Coronary artery (tissue), 2 donors: ENCODE data around the gene SLC5A9.

Experiments
- DNase-seq: peaks from one replicate; pipeline ENCODE4 v3.0.0-alpha.2; 2017; ENCODE audit warnings: low spot score
- H3K27ac ChIP-seq, 2 donors: fragments of 200-600 bp; sonication (generic); one replicate each; pipeline ENCODE4 v1.5.1; 2016 to 2019
- H3K4me3 ChIP-seq: fragments of 200-600 bp; sonication (generic); 2 replicates; pipeline ENCODE4 v1.5.1; 2016; ENCODE audit warnings: mild to moderate bottlenecking, moderate library complexity
- TF ChIP-seq, protein P1 (sequence below): fragments of 200-600 bp; sonication (generic); IDR thresholded peaks from one replicate; pipeline ENCODE4 v1.5.1; 2019; ENCODE audit warnings: antibody characterized with exemption

Gene SLC5A9

DNA sequence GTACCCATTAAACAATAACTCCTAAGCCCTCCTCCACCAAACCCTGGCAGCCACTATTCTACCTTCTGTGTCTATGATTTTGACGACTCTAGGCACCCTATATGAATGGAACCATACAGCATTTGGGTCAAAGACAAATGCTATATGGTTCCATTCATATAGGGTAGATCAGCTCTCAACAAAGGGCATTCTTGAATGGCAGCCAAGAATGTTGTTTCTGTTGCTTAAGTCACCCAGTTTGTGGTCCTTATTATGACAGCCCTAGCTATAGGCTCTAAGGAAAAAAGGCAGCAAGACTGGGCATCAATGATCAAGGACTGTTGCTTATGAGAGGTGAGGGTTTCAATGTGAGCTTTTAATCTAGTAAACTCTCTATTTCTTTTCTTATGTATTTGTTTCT lies 4.7 kb upstream of the SLC5A9 start:
- TF ChIP-seq, protein P1, sequence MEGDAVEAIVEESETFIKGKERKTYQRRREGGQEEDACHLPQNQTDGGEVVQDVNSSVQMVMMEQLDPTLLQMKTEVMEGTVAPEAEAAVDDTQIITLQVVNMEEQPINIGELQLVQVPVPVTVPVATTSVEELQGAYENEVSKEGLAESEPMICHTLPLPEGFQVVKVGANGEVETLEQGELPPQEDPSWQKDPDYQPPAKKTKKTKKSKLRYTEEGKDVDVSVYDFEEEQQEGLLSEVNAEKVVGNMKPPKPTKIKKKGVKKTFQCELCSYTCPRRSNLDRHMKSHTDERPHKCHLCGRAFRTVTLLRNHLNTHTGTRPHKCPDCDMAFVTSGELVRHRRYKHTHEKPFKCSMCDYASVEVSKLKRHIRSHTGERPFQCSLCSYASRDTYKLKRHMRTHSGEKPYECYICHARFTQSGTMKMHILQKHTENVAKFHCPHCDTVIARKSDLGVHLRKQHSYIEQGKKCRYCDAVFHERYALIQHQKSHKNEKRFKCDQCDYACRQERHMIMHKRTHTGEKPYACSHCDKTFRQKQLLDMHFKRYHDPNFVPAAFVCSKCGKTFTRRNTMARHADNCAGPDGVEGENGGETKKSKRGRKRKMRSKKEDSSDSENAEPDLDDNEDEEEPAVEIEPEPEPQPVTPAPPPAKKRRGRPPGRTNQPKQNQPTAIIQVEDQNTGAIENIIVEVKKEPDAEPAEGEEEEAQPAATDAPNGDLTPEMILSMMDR: no peak
- no peak overlapping the region for H3K27ac ChIP-seq
- H3K4me3 ChIP-seq: no peak overlapping the region
- DNase-seq: no peak

DNA sequence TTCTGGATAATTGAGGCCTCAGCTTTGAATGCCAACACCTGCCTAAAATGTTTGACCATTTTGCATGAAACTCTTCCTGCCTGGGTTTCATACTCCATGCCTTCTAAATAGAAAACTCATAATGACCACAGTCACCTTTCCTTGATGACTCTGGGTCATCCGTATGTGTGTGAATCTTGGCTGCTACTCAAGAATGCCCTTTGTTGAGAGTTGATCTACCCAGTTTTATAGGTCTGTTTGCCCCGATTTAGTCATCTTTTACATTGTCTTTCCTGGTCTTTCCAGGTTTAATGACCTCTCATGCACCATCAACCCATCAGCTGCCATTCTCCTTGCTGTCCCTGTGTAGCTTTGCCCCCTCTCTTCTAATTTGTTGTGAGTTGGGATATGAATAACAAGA lies 2.7 kb upstream of the SLC5A9 start:
- DNase-seq: no peak
- H3K27ac ChIP-seq: no peak overlapping the region
- TF ChIP-seq, protein P1: no peak
- no peak overlapping the region for H3K4me3 ChIP-seq

DNA sequence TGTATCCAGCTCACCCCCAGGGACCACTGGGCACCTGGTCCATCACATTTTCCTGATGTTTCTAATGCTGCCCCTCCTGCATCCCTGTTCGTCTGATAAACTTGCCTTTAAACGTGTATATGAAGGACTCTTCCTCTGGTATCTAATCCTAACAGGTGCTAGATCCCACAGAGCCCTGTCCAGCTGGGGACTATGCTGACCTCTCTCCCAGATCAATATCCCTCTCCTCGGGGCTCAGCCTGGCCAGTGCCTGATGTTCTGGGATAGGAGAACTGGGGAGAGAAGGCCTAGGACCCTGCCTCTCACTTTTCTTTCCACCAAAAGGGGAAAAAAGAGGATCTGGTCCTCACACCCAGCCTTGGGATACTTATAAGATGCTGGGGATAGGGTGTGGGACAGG lies 1.4 kb upstream of the SLC5A9 start:
- TF ChIP-seq, protein P1: no peak
- Histone ChIP-seq H3K27ac (no peak overlapping the region), H3K4me3 (no peak overlapping the region)
- no peak for DNase-seq

DNA sequence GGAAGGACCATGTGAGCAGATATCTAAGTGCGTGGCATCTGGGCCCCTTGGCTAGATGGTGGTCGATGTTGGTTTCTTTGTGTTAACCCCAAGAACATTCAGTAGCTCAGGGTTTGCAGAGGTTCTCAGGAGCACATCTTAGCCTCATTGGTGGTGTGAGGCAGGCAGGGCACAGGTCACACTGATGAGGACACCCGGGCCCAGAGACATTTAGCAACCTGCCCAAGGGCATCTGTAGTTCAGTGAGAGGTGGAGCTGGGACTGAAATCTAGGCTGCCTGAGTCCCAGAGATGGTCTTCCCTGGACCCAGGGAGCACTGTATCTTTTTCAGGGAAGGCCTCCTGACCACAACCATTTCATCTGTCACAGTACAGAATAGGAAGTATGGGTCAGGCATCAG lies 859 bp upstream of the SLC5A9 start:
- H3K27ac ChIP-seq: no peak overlapping the region
- H3K4me3 ChIP-seq: no peak overlapping the region
- DNase-seq: no peak
- TF ChIP-seq, protein P1: no peak

DNA sequence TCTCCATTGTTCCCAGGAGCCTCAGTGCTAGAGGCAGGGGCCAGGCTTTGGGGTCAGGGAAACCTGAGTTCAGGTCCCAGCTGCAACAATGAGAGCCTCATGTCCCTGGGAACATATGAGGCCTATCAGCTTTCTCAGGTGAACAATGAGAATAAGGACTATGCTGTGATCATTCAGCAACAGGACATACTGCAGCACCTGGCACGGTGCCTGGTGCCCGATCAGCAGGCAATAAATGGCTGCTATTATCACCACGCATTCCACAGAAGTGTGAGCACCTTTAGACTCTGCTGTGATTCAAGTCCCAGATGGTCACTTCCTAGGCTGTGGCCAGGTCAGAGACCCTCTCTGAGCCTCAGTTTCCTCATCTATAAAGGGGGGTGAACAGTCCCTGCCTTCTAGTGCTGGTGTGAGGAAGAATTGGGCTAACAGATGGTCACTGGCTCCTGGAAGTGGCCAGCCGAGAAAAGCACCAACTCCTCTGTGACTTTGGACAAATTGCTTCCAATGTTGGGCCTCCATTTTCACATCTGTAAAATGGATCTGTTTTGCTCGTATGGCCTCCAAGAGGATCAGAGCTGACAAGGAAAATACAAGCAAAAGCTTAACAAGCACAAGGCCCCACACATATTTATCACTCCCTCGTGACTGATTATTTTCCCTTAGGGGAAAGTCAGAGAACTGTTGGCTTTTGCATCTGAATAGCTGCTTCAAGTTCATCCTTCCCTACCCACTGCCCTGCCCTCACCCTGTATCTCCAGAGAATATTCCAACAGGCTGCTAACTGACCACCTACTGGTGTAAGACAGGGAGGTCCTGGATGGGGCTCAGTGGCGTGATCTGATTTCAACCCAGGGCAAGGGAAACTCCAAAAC lies 1.1 kb downstream of the SLC5A9 start:
- no peak overlapping the region for H3K27ac ChIP-seq
- peak; percentile 12 for DNase-seq
- TF ChIP-seq, protein P1: no peak
- H3K4me3 ChIP-seq: no peak overlapping the region

DNA sequence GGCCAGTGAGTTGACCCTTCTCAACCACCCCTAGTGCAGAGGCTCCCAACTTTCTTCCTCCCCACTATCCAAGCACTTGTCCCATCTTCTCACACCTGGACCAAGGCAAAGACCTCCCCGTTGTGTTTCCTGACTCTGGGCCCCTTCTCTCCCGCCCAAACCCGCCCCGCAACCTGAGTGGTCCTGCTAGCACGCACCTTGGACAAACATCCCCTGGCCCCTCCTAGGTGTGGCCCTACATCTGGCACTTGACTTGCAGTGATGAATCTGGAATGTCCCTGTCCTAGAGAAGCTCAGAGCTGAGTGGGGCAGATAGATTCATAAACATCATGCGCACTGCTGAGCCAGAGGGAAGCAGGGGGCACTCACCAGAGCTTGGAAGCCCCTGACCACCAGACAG lies 2.3 kb downstream of the SLC5A9 start:
- Histone ChIP-seq H3K4me3 (no peak overlapping the region), H3K27ac (no peak overlapping the region)
- DNase-seq: no peak
- TF ChIP-seq, protein P1: no peak

DNA sequence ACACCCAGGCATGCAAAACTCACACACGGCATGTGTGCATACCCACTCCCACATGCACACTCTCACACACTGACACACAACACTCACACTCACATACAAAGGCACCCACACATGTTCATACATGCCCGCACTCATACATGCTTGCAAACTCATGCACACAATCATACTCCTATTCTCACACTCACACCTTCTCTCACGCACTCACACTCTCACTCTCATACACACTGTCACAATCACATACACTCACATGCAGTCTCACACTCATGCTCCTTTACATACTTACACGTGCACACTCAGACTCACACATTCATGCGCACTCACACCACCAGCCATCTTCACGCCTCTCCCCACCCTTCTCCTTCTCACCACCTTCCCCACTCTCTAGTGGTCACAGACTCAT lies 3.1 kb downstream of the SLC5A9 start:
- no peak overlapping the region for H3K4me3 ChIP-seq
- TF ChIP-seq, protein P1: no peak
- no peak for DNase-seq
- no peak overlapping the region for H3K27ac ChIP-seq
